ENCODE measurements around the gene PNPO. TPM values are rescaled to one million over a fixed set of nuclear protein-coding genes. Genes with fewer than 3 reads are reported as not detected.

PNPO gene
- total and polyA plus RNA-seq, 2 of the 4 experiments (the other 2 are of a cell fraction) = 13.9 to 34.1 TPM

- no peak overlapping the region for H3K27ac ChIP-seq (ENCODE audit: insufficient read depth, low read length)
- H3K23ac ChIP-seq (ENCODE audit: low read depth, low read length) = no peak overlapping the region
- no peak overlapping the region for H2AK5ac ChIP-seq (ENCODE audit: low read depth, low read length)
- ChIA-PET CTCF (interaction anchor here (0.7 kb wide), 1 partner anchor 51 kb away, joined by 7 read pairs; no protein-coding TSS in a partner anchor), POLR2A (ENCODE audit: unreplicated experiment) (no interaction called here)
- TF ChIP-seq NFE2L2 (IDR thresholded peaks at IDR 0.05; ENCODE audit: low read depth, low read length) (no peak), MAFK (IDR thresholded peaks at IDR 0.05; ENCODE audit: low read depth, low read length) (no peak), CHD1 (IDR thresholded peaks at IDR 0.05; ENCODE audit: low read depth, low read length) (no peak), RCOR1 (IDR thresholded peaks at IDR 0.05; ENCODE audit: insufficient replicate concordance, low read length) (no peak), RFX5 (IDR thresholded peaks at IDR 0.05; ENCODE audit: low read depth, low read length) (no peak), CEBPB (IDR thresholded peaks at IDR 0.05; ENCODE audit: low read depth, low read length) (no peak), MXI1 (IDR thresholded peaks at IDR 0.05; ENCODE audit: borderline replicate concordance, low read depth, low read length) (no peak), BHLHE40 (IDR thresholded peaks at IDR 0.05; ENCODE audit: low read depth, low read length) (no peak), USF2 (IDR thresholded peaks at IDR 0.05; ENCODE audit: low read depth, low read length) (no peak), POLR2A (IDR thresholded peaks at IDR 0.05; ENCODE audit: low read depth, low read length) (no peak), MAZ (IDR thresholded peaks at IDR 0.05; ENCODE audit: borderline replicate concordance, low read depth, low read length) (no peak), SMC3 (IDR thresholded peaks at IDR 0.05; ENCODE audit: low read depth, low read length) (no peak), RAD21 (IDR thresholded peaks at IDR 0.05; ENCODE audit: low read length) (no peak), FOS (IDR thresholded peaks at IDR 0.05; ENCODE audit: low read depth, low read length) (no peak)
- TF ChIP-seq, protein P1, sequence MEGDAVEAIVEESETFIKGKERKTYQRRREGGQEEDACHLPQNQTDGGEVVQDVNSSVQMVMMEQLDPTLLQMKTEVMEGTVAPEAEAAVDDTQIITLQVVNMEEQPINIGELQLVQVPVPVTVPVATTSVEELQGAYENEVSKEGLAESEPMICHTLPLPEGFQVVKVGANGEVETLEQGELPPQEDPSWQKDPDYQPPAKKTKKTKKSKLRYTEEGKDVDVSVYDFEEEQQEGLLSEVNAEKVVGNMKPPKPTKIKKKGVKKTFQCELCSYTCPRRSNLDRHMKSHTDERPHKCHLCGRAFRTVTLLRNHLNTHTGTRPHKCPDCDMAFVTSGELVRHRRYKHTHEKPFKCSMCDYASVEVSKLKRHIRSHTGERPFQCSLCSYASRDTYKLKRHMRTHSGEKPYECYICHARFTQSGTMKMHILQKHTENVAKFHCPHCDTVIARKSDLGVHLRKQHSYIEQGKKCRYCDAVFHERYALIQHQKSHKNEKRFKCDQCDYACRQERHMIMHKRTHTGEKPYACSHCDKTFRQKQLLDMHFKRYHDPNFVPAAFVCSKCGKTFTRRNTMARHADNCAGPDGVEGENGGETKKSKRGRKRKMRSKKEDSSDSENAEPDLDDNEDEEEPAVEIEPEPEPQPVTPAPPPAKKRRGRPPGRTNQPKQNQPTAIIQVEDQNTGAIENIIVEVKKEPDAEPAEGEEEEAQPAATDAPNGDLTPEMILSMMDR (conservative IDR thresholded peaks at IDR 0.05; ENCODE audit: low read depth, low read length) = no peak
- TF ChIP-seq, protein P2, sequence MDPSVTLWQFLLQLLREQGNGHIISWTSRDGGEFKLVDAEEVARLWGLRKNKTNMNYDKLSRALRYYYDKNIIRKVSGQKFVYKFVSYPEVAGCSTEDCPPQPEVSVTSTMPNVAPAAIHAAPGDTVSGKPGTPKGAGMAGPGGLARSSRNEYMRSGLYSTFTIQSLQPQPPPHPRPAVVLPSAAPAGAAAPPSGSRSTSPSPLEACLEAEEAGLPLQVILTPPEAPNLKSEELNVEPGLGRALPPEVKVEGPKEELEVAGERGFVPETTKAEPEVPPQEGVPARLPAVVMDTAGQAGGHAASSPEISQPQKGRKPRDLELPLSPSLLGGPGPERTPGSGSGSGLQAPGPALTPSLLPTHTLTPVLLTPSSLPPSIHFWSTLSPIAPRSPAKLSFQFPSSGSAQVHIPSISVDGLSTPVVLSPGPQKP (IDR thresholded peaks at IDR 0.05; ENCODE audit: borderline replicate concordance, low read depth, low read length) = no peak
- H4K91ac ChIP-seq (ENCODE audit: insufficient read depth, low read depth, low read length) = no peak overlapping the region
- dilution Hi-C loops (cut with HindIII; ENCODE audit: low sequenced_read_pairs, unreplicated experiment) (no loop called here), in situ Hi-C loops (cut with MboI; ENCODE audit: low sequenced_read_pairs) (no loop called here), intact Hi-C loops (cut with micrococcal nuclease) (no loop called here)
- no peak overlapping the region for H3K18ac ChIP-seq (ENCODE audit: low read depth, low read length)
- H3K56ac ChIP-seq (ENCODE audit: extremely low read depth, insufficient read depth, low read length) = no peak overlapping the region
- no peak for DNase-seq
- peaks cover 9% of the 10 kb centered on the region for H3K4me1 ChIP-seq (ENCODE audit: control insufficient read depth, insufficient read depth, low read length)
- H2BK15ac ChIP-seq (ENCODE audit: low read depth, low read length) = no peak overlapping the region
- no peak overlapping the region for H2BK5ac ChIP-seq (ENCODE audit: low read depth, low read length, poor library complexity, severe bottlenecking)
- H2AK9ac ChIP-seq (replicated peaks; ENCODE audit: low read depth, low read length, poor library complexity) = peak overlapping the region; percentile 26
- H3K4me2 ChIP-seq (ENCODE audit: low read depth, low read length) = no peak overlapping the region
- no TSS peak for BruUV-seq (replicated peaks)
- H3K4ac ChIP-seq (ENCODE audit: low read depth, low read length) = no peak overlapping the region
- no peak overlapping the region for H2BK20ac ChIP-seq (ENCODE audit: low read depth, low read length)
- no CpG with 5 or more reads among the region's 7 CpGs for WGBS, 2 experiments (ENCODE audit: extremely low coverage in 2 of 2, insufficient read length in 1 of 2)
- peaks cover 10% of the 10 kb centered on the region; the same call in 1 of the 2 replicates for H3K9me1 ChIP-seq (ENCODE audit: insufficient read depth, low read length)
- H4K5ac ChIP-seq (ENCODE audit: low read depth, low read length) = no peak overlapping the region
- no peak overlapping the region for H2AFZ ChIP-seq (replicated peaks; ENCODE audit: low read length, poor library complexity)
- H2BK120ac ChIP-seq (ENCODE audit: low read depth, low read length) = no peak overlapping the region
- no peak for ATAC-seq (ENCODE audit: low read depth)
- H3K14ac ChIP-seq (replicated peaks; ENCODE audit: low read depth, low read length) = no peak overlapping the region
- no peaks in the 10 kb centered on the region for H3K36me3 ChIP-seq (ENCODE audit: control insufficient read depth, insufficient read depth, low read length)
- no peak overlapping the region for H3K9ac ChIP-seq (ENCODE audit: low read depth, low read length)
- no peaks in the 10 kb centered on the region for H4K20me1 ChIP-seq (ENCODE audit: insufficient read depth, low read length)
- H4K8ac ChIP-seq (ENCODE audit: low read depth in 2 of 2, low read length in 2 of 2) = no peak overlapping the region
- H3K27me3 ChIP-seq (ENCODE audit: control insufficient read depth, insufficient read depth, low read length) = peaks cover 6% of the 10 kb centered on the region; the same call in 1 of the 2 replicates
- no peaks in the 10 kb centered on the region for H3K9me3 ChIP-seq (ENCODE audit: control insufficient read depth, insufficient read depth, low read length)
- H3K4me3 ChIP-seq (ENCODE audit: insufficient read depth, low read depth, low read length) = no peak overlapping the region
- no peaks in the 10 kb centered on the region for H3K79me1 ChIP-seq (ENCODE audit: low read depth in 1 of 2, low read length in 2 of 2)
These were observed 56.7 kb downstream of the PNPO start for GRCh38 chr17:47998044-47998443.
